SK-N-SH (cell line): Measurements from ENCODE around the gene FBN1. TPM values are rescaled to one million over a fixed set of nuclear protein-coding genes. Genes with fewer than 3 reads are reported as not detected.

ENCODE experiments used
- EP300 ChIP-seq, 2 experiments: IDR thresholded peaks; 2 replicates each; pipeline versions ENCODE4 v1.4.0 to v1.6.1; 2012; ENCODE audit warnings: borderline replicate concordance in 1 of 2, low read depth in 1 of 2, low read length in 1 of 2
- FOXJ3 ChIP-seq: sonication (generic); formaldehyde crosslinking; IDR thresholded peaks from 2 replicates; pipeline ENCODE4 v1.5.1; 2020; ENCODE audit warnings: mild to moderate bottlenecking, missing genetic modification reagents
- FOXM1 ChIP-seq: IDR thresholded peaks from 2 replicates; pipeline ENCODE4 v1.4.0; 2012; ENCODE audit warnings: low read depth, mild to moderate bottlenecking
- GATA2 ChIP-seq: sonication (generic); formaldehyde crosslinking; IDR thresholded peaks from 2 replicates; pipeline ENCODE4 v1.5.0; 2020; ENCODE audit warnings: mild to moderate bottlenecking, missing genetic modification reagents
- JUND ChIP-seq: IDR thresholded peaks from 2 replicates; pipeline ENCODE4 v1.4.0; 2012
- MEF2A ChIP-seq: IDR thresholded peaks from 2 replicates; pipeline ENCODE4 v1.4.0; 2012; ENCODE audit warnings: low read depth, borderline replicate concordance
- MXI1 ChIP-seq: IDR thresholded peaks from 2 replicates; pipeline ENCODE4 v1.6.1; 2012; ENCODE audit warnings: mild to moderate bottlenecking, low read depth, low read length, improper control_type of control experiment
- POLR2AphosphoS5 ChIP-seq: IDR thresholded peaks from 2 replicates; pipeline ENCODE4 v1.6.1; 2012; ENCODE audit warnings: low read depth, low read length
- RAD21 ChIP-seq: IDR thresholded peaks from 2 replicates; pipeline ENCODE4 v1.6.1; 2012; ENCODE audit warnings: mild to moderate bottlenecking, low read length
- RXRA ChIP-seq: IDR thresholded peaks from 2 replicates; pipeline ENCODE4 v1.4.0; 2012; ENCODE audit warnings: low read depth, mild to moderate bottlenecking, borderline replicate concordance
- SMC3 ChIP-seq: IDR thresholded peaks from 2 replicates; pipeline ENCODE4 v1.6.1; 2012; ENCODE audit warnings: low read depth, low read length, improper control_type of control experiment
- TAF1 ChIP-seq: IDR thresholded peaks from 2 replicates; pipeline ENCODE4 v1.6.1; 2012; ENCODE audit warnings: low read depth, mild to moderate bottlenecking, low read length, moderate library complexity, borderline replicate concordance
- TCF12 ChIP-seq: IDR thresholded peaks from 2 replicates; pipeline ENCODE4 v1.4.0; 2012
- ZBTB33 ChIP-seq: IDR thresholded peaks from 2 replicates; pipeline ENCODE4 v1.4.0; 2012; ENCODE audit warnings: low read depth, borderline replicate concordance
- polyA plus RNA-seq, 3 experiments: library from polyadenylated mRNA; depleted of rRNA; stranded (reverse); fragments of >200 nt; gene quantifications; 2 replicates each; pipeline ENCODE4 v1.2.3, GENCODE V29; 2012
- TF ChIP-seq, protein P1 (sequence below): IDR thresholded peaks from 2 replicates; pipeline ENCODE4; 2012
- TF ChIP-seq, protein P2 (sequence below): fragments of 150-350 bp; IDR thresholded peaks from 2 replicates; pipeline ENCODE4 v1.6.1; 2017; ENCODE audit warnings: antibody characterized with exemption, low read length, low read depth, borderline replicate concordance
- TF ChIP-seq, protein P3 (sequence below): fragments of 150-350 bp; IDR thresholded peaks from 2 replicates; pipeline ENCODE4 v1.6.1; 2016; ENCODE audit warnings: mild to moderate bottlenecking, low read depth, low read length

Gene FBN1
- polyA plus RNA-seq, 1 of the 3 experiments (the other 2 are of a cell fraction): 248 TPM

DNA sequence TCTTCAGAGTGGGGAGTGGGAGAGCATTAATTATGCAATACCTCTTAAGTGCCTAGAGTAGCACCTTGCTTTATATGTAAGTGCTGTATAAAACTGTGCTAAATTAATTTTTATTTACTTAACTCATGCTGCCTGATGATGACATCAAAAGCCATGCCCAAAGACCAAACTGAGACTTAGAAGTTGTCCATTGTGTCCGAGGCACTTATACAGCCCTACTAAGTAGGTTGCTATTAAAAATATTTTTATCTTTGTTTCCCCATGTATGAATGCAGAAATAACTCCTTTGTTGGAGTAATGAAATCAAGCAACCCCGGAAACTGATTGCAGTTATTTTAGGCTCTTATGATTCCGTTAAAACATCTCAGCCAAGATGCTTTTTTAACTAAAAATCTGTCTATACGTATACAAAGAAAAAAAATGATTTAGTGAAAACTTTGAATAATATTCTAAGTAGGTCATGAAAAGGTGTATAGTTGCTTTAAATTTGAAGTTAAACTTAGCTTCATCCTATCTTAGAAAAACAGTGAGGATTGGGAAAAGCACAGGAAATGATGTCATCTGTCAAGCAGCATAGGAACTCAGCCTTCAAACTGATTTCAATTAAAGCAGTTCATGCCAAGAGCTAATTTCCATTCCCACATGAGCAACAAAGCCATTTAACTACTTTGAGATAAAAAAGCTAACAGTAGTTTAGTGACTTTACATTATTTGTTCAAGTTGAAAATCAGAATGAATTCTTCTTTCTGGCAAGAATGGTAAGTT lies 43.0 kb downstream of the FBN1 start (continued):
- TF ChIP-seq, protein P1, sequence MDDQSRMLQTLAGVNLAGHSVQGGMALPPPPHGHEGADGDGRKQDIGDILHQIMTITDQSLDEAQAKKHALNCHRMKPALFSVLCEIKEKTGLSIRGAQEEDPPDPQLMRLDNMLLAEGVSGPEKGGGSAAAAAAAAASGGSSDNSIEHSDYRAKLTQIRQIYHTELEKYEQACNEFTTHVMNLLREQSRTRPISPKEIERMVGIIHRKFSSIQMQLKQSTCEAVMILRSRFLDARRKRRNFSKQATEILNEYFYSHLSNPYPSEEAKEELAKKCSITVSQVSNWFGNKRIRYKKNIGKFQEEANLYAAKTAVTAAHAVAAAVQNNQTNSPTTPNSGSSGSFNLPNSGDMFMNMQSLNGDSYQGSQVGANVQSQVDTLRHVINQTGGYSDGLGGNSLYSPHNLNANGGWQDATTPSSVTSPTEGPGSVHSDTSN: peak; percentile 69
- TF ChIP-seq SMC3: no peak
- TF ChIP-seq, protein P2, sequence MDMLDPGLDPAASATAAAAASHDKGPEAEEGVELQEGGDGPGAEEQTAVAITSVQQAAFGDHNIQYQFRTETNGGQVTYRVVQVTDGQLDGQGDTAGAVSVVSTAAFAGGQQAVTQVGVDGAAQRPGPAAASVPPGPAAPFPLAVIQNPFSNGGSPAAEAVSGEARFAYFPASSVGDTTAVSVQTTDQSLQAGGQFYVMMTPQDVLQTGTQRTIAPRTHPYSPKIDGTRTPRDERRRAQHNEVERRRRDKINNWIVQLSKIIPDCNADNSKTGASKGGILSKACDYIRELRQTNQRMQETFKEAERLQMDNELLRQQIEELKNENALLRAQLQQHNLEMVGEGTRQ: no peak
- TF ChIP-seq RAD21: no peak
- no peak for TF ChIP-seq FOXJ3
- no peak for TF ChIP-seq ZBTB33
- TF ChIP-seq MXI1: no peak
- no peak for TF ChIP-seq POLR2AphosphoS5
- peak in 1 of 2 experiments; percentile 29; a peak in 1 of 4 replicates for TF ChIP-seq EP300 (IDR thresholded peaks at IDR 0.05; ENCODE audit: borderline replicate concordance in 1 of 2, low read depth in 1 of 2, low read length in 1 of 2)
- TF ChIP-seq FOXM1: no peak
- no peak for TF ChIP-seq RXRA
- no peak for TF ChIP-seq MEF2A
- TF ChIP-seq GATA2: no peak
- peak; percentile 68 for TF ChIP-seq TCF12
- peak; percentile 66 for TF ChIP-seq JUND
- TF ChIP-seq TAF1: no peak
- TF ChIP-seq, protein P3, sequence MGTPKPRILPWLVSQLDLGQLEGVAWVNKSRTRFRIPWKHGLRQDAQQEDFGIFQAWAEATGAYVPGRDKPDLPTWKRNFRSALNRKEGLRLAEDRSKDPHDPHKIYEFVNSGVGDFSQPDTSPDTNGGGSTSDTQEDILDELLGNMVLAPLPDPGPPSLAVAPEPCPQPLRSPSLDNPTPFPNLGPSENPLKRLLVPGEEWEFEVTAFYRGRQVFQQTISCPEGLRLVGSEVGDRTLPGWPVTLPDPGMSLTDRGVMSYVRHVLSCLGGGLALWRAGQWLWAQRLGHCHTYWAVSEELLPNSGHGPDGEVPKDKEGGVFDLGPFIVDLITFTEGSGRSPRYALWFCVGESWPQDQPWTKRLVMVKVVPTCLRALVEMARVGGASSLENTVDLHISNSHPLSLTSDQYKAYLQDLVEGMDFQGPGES: no peak
